Peyer's patch (tissue), 4 donors: ENCODE data around the gene PPFIBP2.

Experiments
- CTCF ChIP-seq, 6 experiments: fragments of 450-650 bp in 4 of 6; fragments of 200-600 bp in 2 of 6; sonication (generic) in 1 of 6; IDR thresholded peaks; one replicate each; pipeline ENCODE4 v1.5.1; 2017 to 2019; ENCODE audit warnings: antibody characterized with exemption in 6 of 6, mild to moderate bottlenecking in 3 of 6, moderate library complexity in 1 of 6
- POLR2A ChIP-seq, 2 donors: fragments of 450-650 bp; IDR thresholded peaks; one replicate each; pipeline ENCODE4 v1.5.1; 2017; ENCODE audit warnings: antibody characterized with exemption in 2 of 2, mild to moderate bottlenecking in 2 of 2, moderate library complexity in 2 of 2

- TF ChIP-seq CTCF (IDR thresholded peaks at IDR 0.05), result no peak
- TF ChIP-seq POLR2A (IDR thresholded peaks at IDR 0.05), result no peak
Measured at GRCh38 chr11:7484645-7485044, 29.2 kb upstream of the PPFIBP2 start.
